ENCODE data around the gene LMO2. TPM values are rescaled to one million over a fixed set of nuclear protein-coding genes. Genes with fewer than 3 reads are reported as not detected.

The LMO2 gene
- total RNA-seq, 3 donors from 2014 or later (not counting 1 experiment from before 2014, with no cell fraction given) = 2.8 to 9.6 (median 5.6) TPM

- H3K9me3 ChIP-seq (ENCODE audit: control insufficient read depth, insufficient read depth, low read length) = peaks cover 4% of the 10 kb centered on the region
- TF ChIP-seq, protein P1, sequence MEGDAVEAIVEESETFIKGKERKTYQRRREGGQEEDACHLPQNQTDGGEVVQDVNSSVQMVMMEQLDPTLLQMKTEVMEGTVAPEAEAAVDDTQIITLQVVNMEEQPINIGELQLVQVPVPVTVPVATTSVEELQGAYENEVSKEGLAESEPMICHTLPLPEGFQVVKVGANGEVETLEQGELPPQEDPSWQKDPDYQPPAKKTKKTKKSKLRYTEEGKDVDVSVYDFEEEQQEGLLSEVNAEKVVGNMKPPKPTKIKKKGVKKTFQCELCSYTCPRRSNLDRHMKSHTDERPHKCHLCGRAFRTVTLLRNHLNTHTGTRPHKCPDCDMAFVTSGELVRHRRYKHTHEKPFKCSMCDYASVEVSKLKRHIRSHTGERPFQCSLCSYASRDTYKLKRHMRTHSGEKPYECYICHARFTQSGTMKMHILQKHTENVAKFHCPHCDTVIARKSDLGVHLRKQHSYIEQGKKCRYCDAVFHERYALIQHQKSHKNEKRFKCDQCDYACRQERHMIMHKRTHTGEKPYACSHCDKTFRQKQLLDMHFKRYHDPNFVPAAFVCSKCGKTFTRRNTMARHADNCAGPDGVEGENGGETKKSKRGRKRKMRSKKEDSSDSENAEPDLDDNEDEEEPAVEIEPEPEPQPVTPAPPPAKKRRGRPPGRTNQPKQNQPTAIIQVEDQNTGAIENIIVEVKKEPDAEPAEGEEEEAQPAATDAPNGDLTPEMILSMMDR (IDR thresholded peaks at IDR 0.05) = no peak
- peaks cover 0 to 2% of the 10 kb centered on the region in 2 donors for H3K9me3 Mint-ChIP-seq
- no peak overlapping the region for H3K4me3 ChIP-seq (ENCODE audit: low read length)
- H3K27me3 Mint-ChIP-seq (ENCODE audit: low read depth in 2 of 2) = peaks cover 37 to 38% of the 10 kb centered on the region in 2 donors
- H3K4me1 Mint-ChIP-seq = peaks cover 6% of the 10 kb centered on the region in 2 donors
- H3K36me3 Mint-ChIP-seq = no peaks in the 10 kb centered on the region
- no peak overlapping the region for H3K27ac ChIP-seq (ENCODE audit: low read length)
- ATAC-seq (no peak), DNase-seq (no peak)
- no peak overlapping the region for H3K27ac Mint-ChIP-seq
- H3K4me3 Mint-ChIP-seq = no peak overlapping the region
- intact Hi-C loops (cut with micrococcal nuclease) = no loop called here
- no peaks in the 10 kb centered on the region for H3K27me3 ChIP-seq (ENCODE audit: control insufficient read depth, insufficient read depth, low read length)
- peaks cover 5% of the 10 kb centered on the region for H3K4me1 ChIP-seq (ENCODE audit: control insufficient read depth, insufficient read depth, low read length)
- H3K36me3 ChIP-seq (ENCODE audit: control insufficient read depth, insufficient read depth, low read length) = no peaks in the 10 kb centered on the region
Observed at GRCh38 chr11:33916736-33917135, 24.9 kb upstream of the LMO2 start.

DNA sequence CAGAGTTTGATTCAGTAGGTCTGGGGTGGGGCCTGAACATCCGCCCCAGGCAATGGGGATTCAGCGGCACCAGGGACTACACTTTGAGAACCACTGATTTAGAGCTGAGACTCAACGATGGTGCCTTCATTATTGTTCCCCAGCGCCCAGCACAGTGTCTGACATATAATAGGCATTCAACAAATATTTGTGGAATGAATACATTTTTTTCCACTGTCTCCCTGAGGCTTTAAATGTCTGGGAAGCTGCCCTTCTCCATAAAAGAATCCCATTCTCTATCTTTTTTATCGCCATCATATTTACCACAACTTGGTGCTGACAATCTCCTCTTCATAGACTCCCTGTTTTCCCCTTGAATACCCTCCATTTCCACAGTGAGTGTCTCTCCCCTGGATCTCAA lies 23.6 kb upstream of the LMO2 start:
- no peak for DNase-seq
- 91% methylated on average over 5 of the region's 5 CpGs for WGBS (ENCODE audit: insufficient coverage)
- Histone ChIP-seq H3K9me3 (ENCODE audit: control insufficient read depth, insufficient read depth, low read length) (peaks cover 4% of the 10 kb centered on the region), H3K36me3 (ENCODE audit: control insufficient read depth, insufficient read depth, low read length) (no peaks in the 10 kb centered on the region), H3K27ac (ENCODE audit: low read length) (no peak overlapping the region), H3K4me3 (ENCODE audit: low read length) (no peak overlapping the region), H3K27me3 (ENCODE audit: control insufficient read depth, insufficient read depth, low read length) (no peaks in the 10 kb centered on the region), H3K4me1 (ENCODE audit: control insufficient read depth, insufficient read depth, low read length) (peaks cover 5% of the 10 kb centered on the region)
- Mint-ChIP-seq H3K9me3 (peaks cover 0 to 2% of the 10 kb centered on the region in 2 donors), H3K4me1 (peaks cover 6% of the 10 kb centered on the region in 2 donors), H3K4me3 (no peak overlapping the region), H3K27ac (no peak overlapping the region), H3K36me3 (no peaks in the 10 kb centered on the region), H3K27me3 (ENCODE audit: low read depth in 2 of 2) (peaks cover 35 to 37% of the 10 kb centered on the region in 2 donors)
- intact Hi-C loops (cut with micrococcal nuclease) = no loop called here
- no peak for ATAC-seq
- TF ChIP-seq, protein P1 (IDR thresholded peaks at IDR 0.05) = no peak

- no peak overlapping the region for H3K27ac ChIP-seq (ENCODE audit: low read length)
- peaks cover 0 to 2% of the 10 kb centered on the region in 2 donors for H3K9me3 Mint-ChIP-seq
- 100% methylated on average over 2 of the region's 2 CpGs for WGBS (ENCODE audit: insufficient coverage)
- H3K4me3 ChIP-seq (ENCODE audit: low read length) = no peak overlapping the region
- H3K27me3 Mint-ChIP-seq (ENCODE audit: low read depth in 2 of 2) = peaks cover 32 to 35% of the 10 kb centered on the region in 2 donors
- peaks cover 5% of the 10 kb centered on the region for H3K4me1 ChIP-seq (ENCODE audit: control insufficient read depth, insufficient read depth, low read length)
- ATAC-seq (no peak), DNase-seq (no peak)
- H3K27ac Mint-ChIP-seq = no peak overlapping the region
- H3K36me3 ChIP-seq (ENCODE audit: control insufficient read depth, insufficient read depth, low read length) = no peaks in the 10 kb centered on the region
- no peaks in the 10 kb centered on the region for H3K36me3 Mint-ChIP-seq
- TF ChIP-seq, protein P1 (IDR thresholded peaks at IDR 0.05) = no peak
- H3K4me3 Mint-ChIP-seq = no peak overlapping the region
- intact Hi-C loops (cut with micrococcal nuclease) = no loop called here
- no peaks in the 10 kb centered on the region for H3K27me3 ChIP-seq (ENCODE audit: control insufficient read depth, insufficient read depth, low read length)
- peaks cover 6% of the 10 kb centered on the region in 2 donors for H3K4me1 Mint-ChIP-seq
- H3K9me3 ChIP-seq (ENCODE audit: control insufficient read depth, insufficient read depth, low read length) = peaks cover 4% of the 10 kb centered on the region
Observed at GRCh38 chr11:33913991-33914390, 22.1 kb upstream of the LMO2 start.

Measured in natural killer cell (primary cell).